Heart right ventricle (tissue), 16 donors: ENCODE results near the gene ZNF254. TPM values are rescaled to one million over a fixed set of nuclear protein-coding genes. Genes with fewer than 3 reads are reported as not detected.
A peak's percentile ranks its signal among the peaks of the same experiment; 100 is the strongest.

Experiments used
- ATAC-seq, 8 donors: fragments of 200-7000 bp; cut with Tn5 transposase; one replicate each; pipeline ENCODE4 v1.9.1; 2020; ENCODE audit warnings: mild to moderate bottlenecking in 8 of 8, moderate library complexity in 8 of 8, moderate number of reproducible peaks in 1 of 8
- DNase-seq, 2 donors: peaks; one replicate each; pipeline ENCODE4 v3.0.0-alpha.2; 2020
- H3K27ac ChIP-seq, 10 donors: fragments of 200-600 bp; sonication (generic) in 2 of 10; one replicate each; pipeline versions ENCODE4 v1.5.0 to v1.8.0; 2020 to 2022; ENCODE audit warnings: mild to moderate bottlenecking in 3 of 10
- H3K27me3 ChIP-seq, 7 donors: fragments of 200-600 bp; one replicate each; pipeline ENCODE4 v1.8.0; 2021 to 2022; ENCODE audit warnings: mild to moderate bottlenecking in 2 of 7
- H3K36me3 ChIP-seq, 9 donors: fragments of 200-600 bp; sonication (generic) in 1 of 9; one replicate each; pipeline versions ENCODE4 v1.5.0 to v1.8.0; 2020 to 2022; ENCODE audit warnings: mild to moderate bottlenecking in 2 of 9
- H3K4me1 ChIP-seq, 9 donors: fragments of 200-600 bp; sonication (generic) in 1 of 9; one replicate each; pipeline versions ENCODE4 v1.5.0 to v1.8.0; 2020 to 2022; ENCODE audit warnings: mild to moderate bottlenecking in 4 of 9
- H3K4me3 ChIP-seq, 10 donors: fragments of 200-600 bp; sonication (generic) in 2 of 10; one replicate each; pipeline versions ENCODE4 v1.5.0 to v1.8.0; 2020 to 2022; ENCODE audit warnings: mild to moderate bottlenecking in 7 of 10, moderate library complexity in 2 of 10
- H3K9me3 ChIP-seq, 11 donors: fragments of 200-600 bp in 10 of 11; sonication (generic) in 2 of 11; one replicate each; pipeline versions ENCODE4 v1.5.0 to v1.8.0; 2013 to 2022; ENCODE audit warnings: mild to moderate bottlenecking in 2 of 11, control low read depth in 1 of 11, moderate library complexity in 1 of 11
- CTCF ChIP-seq, 9 donors: fragments of 200-600 bp; sonication (generic) in 2 of 9; IDR thresholded peaks; one replicate each; pipeline versions ENCODE4 v1.5.0 to v1.8.0; 2021 to 2022; ENCODE audit warnings: antibody characterized with exemption in 9 of 9, mild to moderate bottlenecking in 5 of 9, moderate library complexity in 1 of 9
- WGBS, 2 donors: extraction: QIAGEN DNeasy Blood & Tissue Kit; methylation state at CpG; one replicate each; pipeline ENCODE4 v1.1.7; 2013; ENCODE audit warnings: inconsistent platforms in 1 of 2; 5-methylcytosine and 5-hydroxymethylcytosine counted together
- intact Hi-C, 10 donors: fragments of 100-400 bp; cut with DNase I; formaldehyde crosslinking; loops; one replicate each; pipeline versions ENCODE4 v1.11.1 to v1.14.2; 2022
- polyA plus RNA-seq, 2 donors: library from polyadenylated mRNA; stranded (reverse); fragments of 200-250 nt; gene quantifications; one replicate each; pipeline ENCODE4 v1.2.3, GENCODE V29; 2013
- total RNA-seq, 10 donors: library from RNA; stranded (reverse); fragmentation: NEBNext Ultra II Directional in 3 of 10; extraction: Animal tissue kit (Norgen Biotek cat#: 25700) in 3 of 10; gene quantifications; one replicate each; pipeline versions ENCODE4 v1.2.1 to v1.2.4, GENCODE V29; 2021 to 2023
- donor health status: Arrhythmogenic right ventricular cardiomyopathy.
- donor health status: ischemic (EF 13 %, LVEDD 7.1; RV severe dilation, severe dysfunction).
- donor health status: healthy with polysubstance abuse.
- donor health status: DM: no; HTN: yes; CAD: no.
- donor health status: DM: no; HTN: no; CAD: no.
- donor health status: ischemic (EF 25% LVEDD 6.9; RV normal size, moderate dysfunction).
- donor health status: ischemic (EF 25% LVEDD 5.7; RV mildly dilated, moderate dysfunction).
- donor health status: healthy.
- donor health status: DM: yes; HTN: yes; CAD: no.
- donor health status: Ischemic cardiomyopathy.
- donor health status: ischemic (EF 35%, LVEDD 5.7; RV mildly dilated, moderate dysfunction).
- donor health status: nonischemic (EF 11% LVEDD 7.7; RV severe dilation, severe dysfunction).
- donor health status: DM: yes; HTN: yes; CAD: no.
- donor health status: PGD.
- donor health status: ischemic (EF 29% LVEDD 5.4; RV normal size, mild dysfunction).
- donor health status: nonischemic (EF 23%, LVEDD 6.1; RV moderate dilation, normal function).

Gene ZNF254
- total and polyA plus RNA-seq, 12 donors = 2.3 to 14.5 (median 11.4) TPM

- intact Hi-C loops = no loop called here
- Histone ChIP-seq H3K36me3 (peaks cover 0 to 42% (median 14%) of the 10 kb centered on the region in 9 donors), H3K27me3 (no peaks in the 10 kb centered on the region), H3K4me1 (no peaks in the 10 kb centered on the region), H3K4me3 (no peak overlapping the region), H3K27ac (no peak overlapping the region), H3K9me3 (peaks cover 0 to 100% (median 41%) of the 10 kb centered on the region in 11 donors)
- ATAC-seq (no peak), DNase-seq (no peak)
- no peak for TF ChIP-seq CTCF (IDR thresholded peaks at IDR 0.05)
Measured at GRCh38 chr19:24141612-24142011, 54.6 kb downstream of the ZNF254 start.

GRCh38 chr19:24142771-24143170 is 55.8 kb downstream of the ZNF254 start:
- intact Hi-C loops = no loop called here
- WGBS, 2 donors = 99% methylated on average over 3 of the region's 3 CpGs
- Histone ChIP-seq H3K27ac (no peak overlapping the region), H3K36me3 (peaks cover 0 to 39% (median 13%) of the 10 kb centered on the region in 9 donors), H3K4me3 (no peak overlapping the region), H3K4me1 (no peaks in the 10 kb centered on the region), H3K27me3 (no peaks in the 10 kb centered on the region), H3K9me3 (peaks cover 0 to 100% (median 45%) of the 10 kb centered on the region in 11 donors)
- DNase-seq (no peak), ATAC-seq (no peak)
- no peak for TF ChIP-seq CTCF (IDR thresholded peaks at IDR 0.05)

GRCh38 chr19:24159707-24160106 is 72.7 kb downstream of the ZNF254 start:
- ATAC-seq (no peak), DNase-seq (no peak)
- peaks cover 0 to 44% (median 0%) of the 10 kb centered on the region in 9 donors for H3K36me3 ChIP-seq
- no peak overlapping the region for H3K27ac ChIP-seq
- peak in 6 of 9 donors; percentile 19 to 42 (median 34) for TF ChIP-seq CTCF (IDR thresholded peaks at IDR 0.05)
- H3K27me3 ChIP-seq = no peaks in the 10 kb centered on the region
- H3K4me1 ChIP-seq = no peaks in the 10 kb centered on the region
- intact Hi-C loops = no loop called here
- 82 to 90% methylated on average over 2 of the region's 2 CpGs for WGBS, 2 donors
- no peak overlapping the region for H3K4me3 ChIP-seq
- peaks cover 0 to 100% (median 7%) of the 10 kb centered on the region in 11 donors for H3K9me3 ChIP-seq

- 89 to 94% methylated on average over 3 of the region's 3 CpGs for WGBS, 2 donors
- DNase-seq (no peak), ATAC-seq (no peak)
- Histone ChIP-seq H3K9me3 (peaks cover 0 to 86% (median 6%) of the 10 kb centered on the region in 11 donors), H3K4me3 (no peak overlapping the region), H3K36me3 (peaks cover 0 to 8% (median 0%) of the 10 kb centered on the region in 9 donors), H3K27ac (no peak overlapping the region), H3K27me3 (no peaks in the 10 kb centered on the region), H3K4me1 (no peaks in the 10 kb centered on the region)
- TF ChIP-seq CTCF (IDR thresholded peaks at IDR 0.05) = no peak
- intact Hi-C loops = no loop called here
Measured at GRCh38 chr19:24166055-24166454, 79.1 kb downstream of the ZNF254 start.
